GM12878 (cell line): ENCODE measurements around the gene PLET1. TPM values are rescaled to one million over a fixed set of nuclear protein-coding genes. Genes with fewer than 3 reads are reported as not detected.

ENCODE experiments used
- BCLAF1 ChIP-seq: fragments of 450-650 bp; IDR thresholded peaks from 2 replicates; pipeline ENCODE4 v1.6.1; 2017; ENCODE audit warnings: antibody characterized with exemption, mild to moderate bottlenecking, moderate library complexity
- CEBPB ChIP-seq, 2 experiments: fragments of 150-350 bp in 1 of 2; IDR thresholded peaks; 2 replicates each; pipeline ENCODE4 v1.6.1; 2012 to 2014; ENCODE audit warnings: low read depth in 2 of 2, low read length in 2 of 2, borderline replicate concordance in 1 of 2, inconsistent platforms in 1 of 2
- E2F4 ChIP-seq: IDR thresholded peaks from 2 replicates; pipeline ENCODE4 v1.6.1; 2012; ENCODE audit warnings: low read depth, low read length, improper control_type of control experiment
- E4F1 ChIP-seq: fragments of 450-650 bp; IDR thresholded peaks from 2 replicates; pipeline ENCODE4 v1.6.1; 2018; ENCODE audit warnings: borderline replicate concordance, mild to moderate bottlenecking; ENCODE audit not compliant: partially characterized antibody
- IKZF1 ChIP-seq: fragments of 450-650 bp; conservative IDR thresholded peaks from 2 replicates; pipeline ENCODE4 v1.6.1; 2017; ENCODE audit warnings: antibody characterized with exemption, mild to moderate bottlenecking
- IKZF2 ChIP-seq, 2 experiments: fragments of 450-650 bp; IDR thresholded peaks; 2 replicates each; pipeline ENCODE4 v1.6.1; 2017; ENCODE audit warnings: mild to moderate bottlenecking in 2 of 2, moderate library complexity in 2 of 2
- MLLT1 ChIP-seq: fragments of 450-650 bp; IDR thresholded peaks from 2 replicates; pipeline ENCODE4 v1.6.1; 2016; ENCODE audit warnings: mild to moderate bottlenecking
- MTA2 ChIP-seq: fragments of 450-650 bp; IDR thresholded peaks from 2 replicates; pipeline ENCODE4 v1.6.1; 2016; ENCODE audit warnings: low read depth, mild to moderate bottlenecking, moderate library complexity
- NBN ChIP-seq: fragments of 450-650 bp; IDR thresholded peaks from 2 replicates; pipeline ENCODE4 v1.6.1; 2016
- NFYB ChIP-seq: IDR thresholded peaks from 2 replicates; pipeline ENCODE4 v1.6.1; 2011; ENCODE audit warnings: low read depth, mild to moderate bottlenecking, low read length, improper control_type of control experiment, moderate library complexity; ENCODE audit not compliant: insufficient read depth
- POLR2AphosphoS2 ChIP-seq: IDR thresholded peaks from 2 replicates; pipeline ENCODE4 v1.6.1; 2011; ENCODE audit warnings: low read depth, mild to moderate bottlenecking, low read length, improper control_type of control experiment, moderate library complexity
- REST ChIP-seq: IDR thresholded peaks from 2 replicates; pipeline ENCODE4 v1.6.1; 2012; ENCODE audit warnings: mild to moderate bottlenecking, low read depth, low read length
- RFX5 ChIP-seq: IDR thresholded peaks from 2 replicates; pipeline ENCODE4 v1.6.1; 2011; ENCODE audit warnings: low read depth, low read length, improper control_type of control experiment
- SMAD5 ChIP-seq: IDR thresholded peaks from 2 replicates; pipeline ENCODE4 v1.6.1; 2016; ENCODE audit warnings: antibody characterized with exemption, low read depth
- YBX1 ChIP-seq: fragments of 450-650 bp; IDR thresholded peaks from 2 replicates; pipeline ENCODE4 v1.6.1; 2016; ENCODE audit warnings: antibody characterized with exemption
- ZNF274 ChIP-seq: IDR thresholded peaks from one replicate; pipeline ENCODE4 v1.8.0; 2011; ENCODE audit not compliant: insufficient read length, insufficient read depth
- ZSCAN29 ChIP-seq: fragments of 450-650 bp; IDR thresholded peaks from 2 replicates; pipeline ENCODE4 v1.6.1; 2017; ENCODE audit warnings: mild to moderate bottlenecking, moderate library complexity
- polyA plus RNA-seq, 11 experiments: library from polyadenylated mRNA; depleted of rRNA in 4 of 11; unstranded in 6 of 11; stranded (reverse) in 5 of 11; fragments of >200 nt; fragmentation: Nextera tagmentation in 4 of 11; fragmentation: Illumina TruSeq in 1 of 11; extraction: Ambion mirVana in 4 of 11; extraction: Trizol in 1 of 11; gene quantifications; 1 replicate in 1 of 11; 2 replicates in 10 of 11; pipeline versions ENCODE4 v1.2.1 to v1.2.3, GENCODE V29; 2011 to 2016; ENCODE audit warnings: inconsistent platforms in 2 of 11, missing spikeins in 2 of 11, low read depth in 1 of 11
- total RNA-seq, 4 experiments: library from RNA; depleted of rRNA in 3 of 4; stranded (reverse); fragments of >200 nt in 3 of 4; fragmentation: Illumina TruSeq in 1 of 4; extraction: Trizol in 1 of 4; gene quantifications; 2 replicates each; pipeline versions ENCODE4 v1.2.1 to v1.2.3, GENCODE V29; 2013 to 2021

Gene PLET1
- total and polyA plus RNA-seq, 10 of the 15 experiments (the other 5 are each of a cell fraction or from before 2014, with no cell fraction given): not detected

- TF ChIP-seq E4F1 (peak; percentile 51), MTA2 (no peak), REST (peak; percentile 51; the same call in 1 of the 2 replicates), POLR2AphosphoS2 (peak; percentile 94), SMAD5 (peak; percentile 84; the same call in 1 of the 2 replicates), YBX1 (no peak), E2F4 (0 out of 2 replicates have a peak, but pooled peaks have one; percentile 15), NBN (0 out of 2 replicates have a peak, but pooled peaks have one; percentile 13), IKZF1 (peak; percentile 76), ZNF274 (no peak), NFYB (peak; percentile 49; the same call in 1 of the 2 replicates), CEBPB (IDR thresholded peaks at IDR 0.05; ENCODE audit: borderline replicate concordance in 1 of 2, low read depth in 2 of 2, low read length in 2 of 2) (no peak), MLLT1 (0 out of 2 replicates have a peak, but pooled peaks have one; percentile 28), BCLAF1 (0 out of 2 replicates have a peak, but pooled peaks have one; percentile 26), RFX5 (peak; percentile 67; the same call in 1 of the 2 replicates), ZSCAN29 (0 out of 2 replicates have a peak, but pooled peaks have one; percentile 21), IKZF2 (IDR thresholded peaks at IDR 0.05) (peak; percentile 49 to 65; a peak in 2 of 4 replicates)
These were observed 34.4 kb downstream of the PLET1 start, which contains the start of gene PTS (continued) for GRCh38 chr11:112226062-112226830.
